Endothelial cell of hepatic sinusoid (primary cell): ENCODE data around the gene FYTTD1.

Experiments used
- in situ Hi-C: cut with HindIII; loops from 2 replicates; pipeline ENCODE4 v1.10.0; 2017; ENCODE audit warnings: low sequenced_read_pairs

FYTTD1 gene

GRCh38 chr3:197737319-197737649 lies 12.4 kb upstream of the FYTTD1 start:
- in situ Hi-C loops = no loop called here

GRCh38 chr3:197737749-197738462 lies 11.8 kb upstream of the FYTTD1 start:
- in situ Hi-C loops = no loop called here

- in situ Hi-C loops = no loop called here
Measured at GRCh38 chr3:197742787-197743186, 6.9 kb upstream of the FYTTD1 start.

- in situ Hi-C loops = loop anchor here (5.0 kb wide), 1 partner anchor 74 kb away; no protein-coding TSS in a partner anchor
Measured at GRCh38 chr3:197746209-197746608, 3.5 kb upstream of the FYTTD1 start.

GRCh38 chr3:197746801-197747237 lies 2.9 kb upstream of the FYTTD1 start:
- in situ Hi-C loops = loop anchor here (5.0 kb wide), 1 partner anchor 75 kb away; no protein-coding TSS in a partner anchor

- in situ Hi-C loops = loop anchor here (5.0 kb wide), 1 partner anchor 76 kb away; no protein-coding TSS in a partner anchor
Measured at GRCh38 chr3:197748597-197749314, 927 bp upstream of the FYTTD1 start.

- in situ Hi-C loops = loop anchor here (5.0 kb wide), 1 partner anchor 77 kb away; no protein-coding TSS in a partner anchor
Measured at GRCh38 chr3:197749315-197749600, 425 bp upstream of the FYTTD1 start.

- in situ Hi-C loops = no loop called here
Measured at GRCh38 chr3:197750396-197750831, 731 bp downstream of the FYTTD1 start.

- in situ Hi-C loops = no loop called here
Measured at GRCh38 chr3:197750858-197751737, 1.4 kb downstream of the FYTTD1 start.

GRCh38 chr3:197752107-197752506 lies 2.4 kb downstream of the FYTTD1 start:
- in situ Hi-C loops = no loop called here

GRCh38 chr3:197753263-197753662 lies 3.6 kb downstream of the FYTTD1 start:
- in situ Hi-C loops = no loop called here

GRCh38 chr3:197756704-197757103 lies 7.0 kb downstream of the FYTTD1 start:
- in situ Hi-C loops = no loop called here

GRCh38 chr3:197758512-197758911 lies 8.8 kb downstream of the FYTTD1 start:
- in situ Hi-C loops = no loop called here

- in situ Hi-C loops = no loop called here
Measured at GRCh38 chr3:197761784-197762183, 12.1 kb downstream of the FYTTD1 start.

GRCh38 chr3:197775317-197775716 lies 25.6 kb downstream of the FYTTD1 start:
- in situ Hi-C loops = no loop called here

- in situ Hi-C loops = no loop called here
Measured at GRCh38 chr3:197782230-197782629, 32.5 kb downstream of the FYTTD1 start.

- in situ Hi-C loops = no loop called here
Measured at GRCh38 chr3:197784019-197784585, 34.4 kb downstream of the FYTTD1 start.

GRCh38 chr3:197787412-197787811 lies 37.7 kb downstream of the FYTTD1 start:
- in situ Hi-C loops = no loop called here

- in situ Hi-C loops = no loop called here
Measured at GRCh38 chr3:197789309-197789708, 39.6 kb downstream of the FYTTD1 start.

GRCh38 chr3:197790033-197790432 lies 40.4 kb downstream of the FYTTD1 start:
- in situ Hi-C loops = no loop called here
